HEK293 (cell line): ENCODE results near the gene S100A14.

ENCODE experiments used
- EGR2 ChIP-seq: fragments of 450-650 bp; formaldehyde crosslinking; IDR thresholded peaks from 2 replicates; pipeline ENCODE4 v1.5.1; 2016; ENCODE audit warnings: low read depth, missing biosample characterization, missing genetic modification characterization
- GLI2 ChIP-seq: fragments of 450-650 bp; formaldehyde crosslinking; IDR thresholded peaks from 2 replicates; pipeline ENCODE4; 2017; ENCODE audit warnings: missing biosample characterization, missing genetic modification characterization, low read depth, borderline replicate concordance
- MEIS1 ChIP-seq: sonication (generic); formaldehyde crosslinking; IDR thresholded peaks from 2 replicates; pipeline ENCODE4 v1.8.1; 2022; ENCODE audit warnings: missing genetic modification reagents, mild to moderate bottlenecking, borderline replicate concordance
- SCRT1 ChIP-seq: fragments of 450-650 bp; formaldehyde crosslinking; IDR thresholded peaks from 2 replicates; pipeline ENCODE4 v1.5.1; 2016; ENCODE audit warnings: missing biosample characterization, missing genetic modification characterization, borderline replicate concordance
- SP3 ChIP-seq: fragments of 450-650 bp; formaldehyde crosslinking; IDR thresholded peaks from 2 replicates; pipeline ENCODE4 v1.5.1; 2016; ENCODE audit warnings: missing biosample characterization, missing genetic modification characterization
- TRIM28 ChIP-seq: IDR thresholded peaks from 2 replicates; pipeline ENCODE4 v1.6.1; 2011; ENCODE audit warnings: low read length, control low read depth, borderline replicate concordance
- YY1 ChIP-seq: fragments of 450-650 bp; formaldehyde crosslinking; IDR thresholded peaks from 2 replicates; pipeline ENCODE4 v1.5.1; 2018; ENCODE audit warnings: missing biosample characterization, missing genetic modification characterization
- YY2 ChIP-seq: fragments of 450-650 bp; formaldehyde crosslinking; IDR thresholded peaks from 2 replicates; pipeline ENCODE4 v1.5.1; 2016; ENCODE audit warnings: missing biosample characterization, missing genetic modification characterization
- ZBTB11 ChIP-seq: fragments of 450-650 bp; formaldehyde crosslinking; conservative IDR thresholded peaks from 2 replicates; pipeline ENCODE4 v1.5.1; 2016; ENCODE audit warnings: low read depth, missing biosample characterization, missing genetic modification characterization
- ZBTB21 ChIP-seq: fragments of 450-650 bp; formaldehyde crosslinking; IDR thresholded peaks from 2 replicates; pipeline ENCODE4 v1.5.1; 2017; ENCODE audit warnings: missing biosample characterization, missing genetic modification characterization
- ZFHX2 ChIP-seq: fragments of 450-650 bp; formaldehyde crosslinking; conservative IDR thresholded peaks from 2 replicates; pipeline ENCODE4 v1.5.1; 2016; ENCODE audit warnings: missing biosample characterization, missing genetic modification characterization
- ZFP41 ChIP-seq: fragments of 450-650 bp; formaldehyde crosslinking; IDR thresholded peaks from 2 replicates; pipeline ENCODE4 v1.5.1; 2016; ENCODE audit warnings: missing biosample characterization, missing genetic modification characterization, borderline replicate concordance
- ZNF121 ChIP-seq: fragments of 450-650 bp; formaldehyde crosslinking; IDR thresholded peaks from 2 replicates; pipeline ENCODE4 v1.5.1; 2016; ENCODE audit warnings: missing biosample characterization, missing genetic modification characterization
- ZNF132 ChIP-seq: fragments of 450-650 bp; formaldehyde crosslinking; IDR thresholded peaks from 2 replicates; pipeline ENCODE4 v1.5.1; 2017; ENCODE audit warnings: missing biosample characterization, missing genetic modification characterization, borderline replicate concordance
- ZNF133 ChIP-seq: fragments of 450-650 bp; formaldehyde crosslinking; IDR thresholded peaks from 2 replicates; pipeline ENCODE4 v1.5.1; 2016; ENCODE audit warnings: missing biosample characterization, missing genetic modification characterization
- ZNF174 ChIP-seq: fragments of 450-650 bp; formaldehyde crosslinking; IDR thresholded peaks from 2 replicates; pipeline ENCODE4 v1.5.0; 2017; ENCODE audit warnings: missing biosample characterization, mild to moderate bottlenecking, missing genetic modification characterization
- ZNF18 ChIP-seq: fragments of 450-650 bp; formaldehyde crosslinking; IDR thresholded peaks from 2 replicates; pipeline ENCODE4 v1.5.1; 2016; ENCODE audit warnings: missing biosample characterization, missing genetic modification characterization
- ZNF211 ChIP-seq: fragments of 450-650 bp; formaldehyde crosslinking; IDR thresholded peaks from 2 replicates; pipeline ENCODE4 v1.5.1; 2016; ENCODE audit warnings: low read depth, missing biosample characterization, missing genetic modification characterization
- ZNF239 ChIP-seq: fragments of 450-650 bp; formaldehyde crosslinking; IDR thresholded peaks from 2 replicates; pipeline ENCODE4 v1.5.1; 2016; ENCODE audit warnings: missing biosample characterization, missing genetic modification characterization
- ZNF335 ChIP-seq: fragments of 450-650 bp; formaldehyde crosslinking; conservative IDR thresholded peaks from 2 replicates; pipeline ENCODE4 v1.5.1; 2016; ENCODE audit warnings: missing biosample characterization, missing genetic modification characterization
- ZNF350 ChIP-seq: fragments of 450-650 bp; formaldehyde crosslinking; IDR thresholded peaks from 2 replicates; pipeline ENCODE4 v1.5.0; 2017; ENCODE audit warnings: missing biosample characterization, mild to moderate bottlenecking, missing genetic modification characterization
- ZNF501 ChIP-seq: fragments of 450-650 bp; formaldehyde crosslinking; IDR thresholded peaks from 2 replicates; pipeline ENCODE4 v1.5.1; 2016; ENCODE audit warnings: missing biosample characterization, missing genetic modification characterization
- ZNF549 ChIP-seq: fragments of 450-650 bp; IDR thresholded peaks from 2 replicates; pipeline ENCODE4 v1.5.1; 2018; ENCODE audit warnings: missing biosample characterization, missing genetic modification characterization, mild to moderate bottlenecking, inconsistent platforms, moderate library complexity
- ZNF555 ChIP-seq: fragments of 450-650 bp; formaldehyde crosslinking; conservative IDR thresholded peaks from 2 replicates; pipeline ENCODE4 v1.5.1; 2017; ENCODE audit warnings: missing biosample characterization, mild to moderate bottlenecking, missing genetic modification characterization, inconsistent platforms
- ZNF558 ChIP-seq: fragments of 450-650 bp; formaldehyde crosslinking; IDR thresholded peaks from 2 replicates; pipeline ENCODE4 v1.5.1; 2016; ENCODE audit warnings: missing biosample characterization, missing genetic modification characterization
- ZNF561 ChIP-seq: fragments of 450-650 bp; IDR thresholded peaks from 2 replicates; pipeline ENCODE4 v1.5.1; 2018; ENCODE audit warnings: missing biosample characterization, missing genetic modification characterization, borderline replicate concordance
- ZNF776 ChIP-seq: fragments of 450-650 bp; formaldehyde crosslinking; IDR thresholded peaks from 2 replicates; pipeline ENCODE4 v1.5.0; 2017; ENCODE audit warnings: missing biosample characterization, missing genetic modification characterization, borderline replicate concordance
- ZNF830 ChIP-seq: fragments of 450-650 bp; IDR thresholded peaks from 2 replicates; pipeline ENCODE4 v1.5.0; 2018; ENCODE audit warnings: missing biosample characterization, missing genetic modification characterization, low read depth, mild to moderate bottlenecking, moderate library complexity
- TF ChIP-seq, protein P1 (sequence below): fragments of 450-650 bp; formaldehyde crosslinking; IDR thresholded peaks from 2 replicates; pipeline ENCODE4 v1.5.1; 2016; ENCODE audit warnings: missing biosample characterization, missing genetic modification characterization
- TF ChIP-seq, protein P2 (sequence below): fragments of 450-650 bp; formaldehyde crosslinking; IDR thresholded peaks from 2 replicates; pipeline ENCODE4 v1.5.1; 2016; ENCODE audit warnings: missing biosample characterization, missing genetic modification characterization, borderline replicate concordance

S100A14 gene

DNA sequence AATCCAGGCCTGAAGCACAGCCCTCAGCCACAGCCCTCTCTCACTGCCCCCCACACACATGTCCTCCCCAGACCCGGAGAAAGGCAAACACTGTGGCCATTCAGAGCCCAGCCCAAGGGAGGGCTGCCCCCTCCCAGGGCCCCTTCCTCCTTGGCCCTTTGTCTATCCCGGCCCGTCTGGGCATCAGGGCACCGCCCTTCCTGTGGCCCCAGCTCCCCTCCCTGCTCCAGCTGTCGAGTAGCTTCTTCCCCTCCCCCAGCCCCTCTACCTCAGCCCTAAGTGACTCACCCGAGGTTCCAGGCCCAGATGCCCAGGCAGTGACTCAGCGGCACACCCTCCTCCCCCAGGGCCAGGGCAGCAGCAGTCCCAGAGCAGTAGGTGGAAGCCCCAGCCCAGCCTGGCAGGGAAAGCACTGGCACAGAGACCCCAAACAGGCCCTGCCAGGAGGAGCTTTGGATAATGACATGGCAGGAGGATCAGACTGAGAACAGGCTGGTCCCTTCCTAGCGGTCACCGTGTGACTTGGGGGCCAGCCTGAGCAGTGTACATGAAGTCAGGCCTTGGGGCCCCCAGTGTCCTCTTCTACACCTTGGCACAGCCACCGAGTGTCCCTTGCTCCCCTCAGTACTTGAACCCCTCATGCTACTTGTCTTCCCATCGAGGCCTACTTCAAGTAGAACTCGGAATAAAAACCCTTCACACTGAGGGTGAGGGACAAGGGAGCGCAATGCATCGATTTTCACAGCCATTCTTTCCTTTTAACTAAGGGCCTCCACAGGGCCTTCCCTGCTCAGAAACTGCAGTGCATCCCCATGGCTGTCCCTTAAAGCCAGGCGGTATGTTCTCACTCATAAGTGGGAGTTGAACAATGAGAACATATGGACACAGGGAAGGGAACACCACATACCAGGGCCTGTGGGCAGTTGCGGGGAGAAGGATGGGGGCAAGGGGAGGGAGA lies 49.4 kb downstream of the S100A14 start (continued):
- TF ChIP-seq ZNF776 (no peak), ZNF830 (tag by site-specific recombination) (no peak), ZNF558 (tag by site-specific recombination) (peak; percentile 65; the same call in 1 of the 2 replicates), ZNF211 (tag by site-specific recombination) (no peak), EGR2 (tag by site-specific recombination) (peak; percentile 79), ZNF239 (tag by site-specific recombination) (no peak), ZBTB21 (tag by site-specific recombination) (peak; percentile 79), ZNF501 (peak; percentile 44; the same call in 1 of the 2 replicates), ZNF132 (tag by site-specific recombination) (no peak), ZBTB11 (tag by site-specific recombination) (no peak), TRIM28 (no peak), GLI2 (no peak), YY2 (no peak), YY1 (tag by site-specific recombination) (no peak), ZNF549 (no peak), MEIS1 (no peak), ZNF555 (tag by site-specific recombination) (no peak), ZNF561 (tag by site-specific recombination) (no peak), ZNF335 (tag by site-specific recombination) (peak; percentile 36), ZNF133 (tag by site-specific recombination) (no peak), ZNF350 (tag by site-specific recombination) (no peak), ZFHX2 (tag by site-specific recombination) (peak; percentile 86), SCRT1 (tag by site-specific recombination) (no peak), ZNF121 (tag by site-specific recombination) (no peak), SP3 (tag by site-specific recombination) (peak; percentile 81), ZFP41 (tag by site-specific recombination) (no peak), ZNF18 (tag by site-specific recombination) (no peak), ZNF174 (tag by site-specific recombination) (no peak)
- TF ChIP-seq, protein P1, sequence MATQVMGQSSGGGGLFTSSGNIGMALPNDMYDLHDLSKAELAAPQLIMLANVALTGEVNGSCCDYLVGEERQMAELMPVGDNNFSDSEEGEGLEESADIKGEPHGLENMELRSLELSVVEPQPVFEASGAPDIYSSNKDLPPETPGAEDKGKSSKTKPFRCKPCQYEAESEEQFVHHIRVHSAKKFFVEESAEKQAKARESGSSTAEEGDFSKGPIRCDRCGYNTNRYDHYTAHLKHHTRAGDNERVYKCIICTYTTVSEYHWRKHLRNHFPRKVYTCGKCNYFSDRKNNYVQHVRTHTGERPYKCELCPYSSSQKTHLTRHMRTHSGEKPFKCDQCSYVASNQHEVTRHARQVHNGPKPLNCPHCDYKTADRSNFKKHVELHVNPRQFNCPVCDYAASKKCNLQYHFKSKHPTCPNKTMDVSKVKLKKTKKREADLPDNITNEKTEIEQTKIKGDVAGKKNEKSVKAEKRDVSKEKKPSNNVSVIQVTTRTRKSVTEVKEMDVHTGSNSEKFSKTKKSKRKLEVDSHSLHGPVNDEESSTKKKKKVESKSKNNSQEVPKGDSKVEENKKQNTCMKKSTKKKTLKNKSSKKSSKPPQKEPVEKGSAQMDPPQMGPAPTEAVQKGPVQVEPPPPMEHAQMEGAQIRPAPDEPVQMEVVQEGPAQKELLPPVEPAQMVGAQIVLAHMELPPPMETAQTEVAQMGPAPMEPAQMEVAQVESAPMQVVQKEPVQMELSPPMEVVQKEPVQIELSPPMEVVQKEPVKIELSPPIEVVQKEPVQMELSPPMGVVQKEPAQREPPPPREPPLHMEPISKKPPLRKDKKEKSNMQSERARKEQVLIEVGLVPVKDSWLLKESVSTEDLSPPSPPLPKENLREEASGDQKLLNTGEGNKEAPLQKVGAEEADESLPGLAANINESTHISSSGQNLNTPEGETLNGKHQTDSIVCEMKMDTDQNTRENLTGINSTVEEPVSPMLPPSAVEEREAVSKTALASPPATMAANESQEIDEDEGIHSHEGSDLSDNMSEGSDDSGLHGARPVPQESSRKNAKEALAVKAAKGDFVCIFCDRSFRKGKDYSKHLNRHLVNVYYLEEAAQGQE (tag by site-specific recombination): peak; percentile 41; the same call in 1 of the 2 replicates
- TF ChIP-seq, protein P2, sequence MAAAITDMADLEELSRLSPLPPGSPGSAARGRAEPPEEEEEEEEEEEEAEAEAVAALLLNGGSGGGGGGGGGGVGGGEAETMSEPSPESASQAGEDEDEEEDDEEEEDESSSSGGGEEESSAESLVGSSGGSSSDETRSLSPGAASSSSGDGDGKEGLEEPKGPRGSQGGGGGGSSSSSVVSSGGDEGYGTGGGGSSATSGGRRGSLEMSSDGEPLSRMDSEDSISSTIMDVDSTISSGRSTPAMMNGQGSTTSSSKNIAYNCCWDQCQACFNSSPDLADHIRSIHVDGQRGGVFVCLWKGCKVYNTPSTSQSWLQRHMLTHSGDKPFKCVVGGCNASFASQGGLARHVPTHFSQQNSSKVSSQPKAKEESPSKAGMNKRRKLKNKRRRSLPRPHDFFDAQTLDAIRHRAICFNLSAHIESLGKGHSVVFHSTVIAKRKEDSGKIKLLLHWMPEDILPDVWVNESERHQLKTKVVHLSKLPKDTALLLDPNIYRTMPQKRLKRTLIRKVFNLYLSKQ (tag by site-specific recombination): no peak
